OCI-LY3 (cell line): ENCODE results near the gene LRRC4C.

Source experiments
- EZH2phosphoT487 ChIP-seq: fragments of 200-600 bp; shearing (Covaris generic); IDR thresholded peaks from 2 replicates; pipeline ENCODE4 v1.6.1; 2018; ENCODE audit warnings: antibody characterized with exemption, mixed run types, low read depth
- TF ChIP-seq, protein P1 (sequence below): fragments of 200-600, 300-600 bp; sonication (generic); IDR thresholded peaks from 2 replicates; pipeline ENCODE4 v1.5.1; 2014; ENCODE audit warnings: antibody characterized with exemption, low read length, low read depth

- TF ChIP-seq, protein P1, sequence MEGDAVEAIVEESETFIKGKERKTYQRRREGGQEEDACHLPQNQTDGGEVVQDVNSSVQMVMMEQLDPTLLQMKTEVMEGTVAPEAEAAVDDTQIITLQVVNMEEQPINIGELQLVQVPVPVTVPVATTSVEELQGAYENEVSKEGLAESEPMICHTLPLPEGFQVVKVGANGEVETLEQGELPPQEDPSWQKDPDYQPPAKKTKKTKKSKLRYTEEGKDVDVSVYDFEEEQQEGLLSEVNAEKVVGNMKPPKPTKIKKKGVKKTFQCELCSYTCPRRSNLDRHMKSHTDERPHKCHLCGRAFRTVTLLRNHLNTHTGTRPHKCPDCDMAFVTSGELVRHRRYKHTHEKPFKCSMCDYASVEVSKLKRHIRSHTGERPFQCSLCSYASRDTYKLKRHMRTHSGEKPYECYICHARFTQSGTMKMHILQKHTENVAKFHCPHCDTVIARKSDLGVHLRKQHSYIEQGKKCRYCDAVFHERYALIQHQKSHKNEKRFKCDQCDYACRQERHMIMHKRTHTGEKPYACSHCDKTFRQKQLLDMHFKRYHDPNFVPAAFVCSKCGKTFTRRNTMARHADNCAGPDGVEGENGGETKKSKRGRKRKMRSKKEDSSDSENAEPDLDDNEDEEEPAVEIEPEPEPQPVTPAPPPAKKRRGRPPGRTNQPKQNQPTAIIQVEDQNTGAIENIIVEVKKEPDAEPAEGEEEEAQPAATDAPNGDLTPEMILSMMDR = no peak
- TF ChIP-seq EZH2phosphoT487 = no peak
Measured at GRCh38 chr11:40321537-40321936, 1137.9 kb downstream of the LRRC4C start.
